ENCODE results near the gene LRSAM1. TPM values are rescaled to one million over a fixed set of nuclear protein-coding genes. Genes with fewer than 3 reads are reported as not detected.

Gene LRSAM1
- 7.7 to 10.6 TPM (median 10.1 TPM) in 5 replicates for total RNA-seq (2022; extraction: Qiagen RNA extraction)

GRCh38 chr9:127450830-127451607, at the start of gene LRSAM1, which contains the start of gene RPL12:
TSS of gene LRSAM1 (plus strand) at chr9:127451510. CDS start at chr9:127454528, 3,018 bp downstream.
TSS of gene RPL12 (minus strand) at chr9:127451406. CDS start at chr9:127451317, 89 bp downstream.

DNA sequence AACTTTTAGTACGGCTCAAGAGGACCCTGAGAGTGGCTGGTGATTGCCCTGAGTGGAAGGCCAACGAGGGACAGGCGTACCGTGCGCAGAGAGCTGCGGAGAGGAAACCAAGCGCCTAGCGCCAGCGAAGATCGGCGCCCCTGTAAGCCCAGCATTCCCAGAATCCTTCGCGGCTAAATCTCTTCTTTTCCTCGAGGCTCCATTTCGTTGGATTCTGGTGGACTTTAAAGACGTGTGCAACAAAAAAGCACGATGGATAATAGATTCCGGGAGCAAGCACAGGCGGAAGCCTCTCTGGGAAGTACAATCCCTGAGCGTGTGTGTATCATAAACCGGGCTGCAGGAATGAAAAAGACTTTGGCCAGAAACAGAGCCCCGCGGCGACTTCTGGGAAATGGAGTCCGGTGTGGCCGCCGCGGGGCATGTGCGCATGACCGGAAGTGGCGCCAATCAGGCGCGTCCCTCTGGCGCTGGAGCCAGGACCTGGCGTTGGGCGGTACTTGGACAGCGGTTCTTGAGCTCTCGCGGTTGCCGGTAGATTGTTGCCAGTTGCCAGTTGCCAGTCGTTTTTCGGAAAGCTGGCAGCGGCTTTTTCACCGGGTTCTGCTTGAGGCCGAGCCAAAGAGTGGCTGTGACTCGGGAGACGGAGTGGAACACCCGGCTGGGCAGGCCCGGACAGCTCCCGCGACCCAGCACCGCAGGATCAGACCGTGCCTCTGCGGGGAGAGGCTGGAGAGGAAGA, 27.2 kb upstream of the LRSAM1 start, which contains the start of gene ZNF79:
Gene ZNF79 (plus strand): TSS at position 449 of the 742 bp plus-strand sequence. CDS start 406 bp downstream, outside the sequence.

Other genes starting within 250 kb of the LRSAM1 start
- gene GARNL3, start 186.7 kb upstream of the LRSAM1 start, total RNA-seq (2022; extraction: Qiagen RNA extraction): 1.7 to 3.2 TPM (median 1.8 TPM) in 5 replicates
- gene SLC2A8, start 54.3 kb upstream of the LRSAM1 start, total RNA-seq (2022; extraction: Qiagen RNA extraction): 10.4 to 17.4 TPM (median 16.0 TPM) in 5 replicates
- gene ZNF79, start 27.1 kb upstream of the LRSAM1 start, total RNA-seq (2022; extraction: Qiagen RNA extraction): 5.9 to 6.8 TPM (median 6.7 TPM) in 5 replicates
- gene RPL12, start 104 bp upstream of the LRSAM1 start, total RNA-seq (2022; extraction: Qiagen RNA extraction): 2,646 to 2,901 TPM (median 2,785 TPM) in 5 replicates
- gene STXBP1, start 160.8 kb downstream of the LRSAM1 start, total RNA-seq (2022; extraction: Qiagen RNA extraction): 14.7 to 18.1 TPM (median 17.5 TPM) in 5 replicates

Data from A549 treated with Mapracorat at 1 μM for 4 hours (cell line).